GM18909 (cell line): ENCODE results near the gene DHRS3.
"Not testable (repeated sequence)": the region's sequence is repeated elsewhere in the genome, so short reads cannot be mapped to it uniquely, and the experiment has no call there.

Experiments used
- ATAC-seq: cut with Tn5 transposase; IDR thresholded peaks from one replicate; pipeline ENCODE4 v1.9.1; 2021; ENCODE audit warnings: mild to moderate bottlenecking; ENCODE audit not compliant: unreplicated experiment, poor library complexity

The DHRS3 gene

GRCh38 chr1:12542616-12543592 lies 75.1 kb downstream of the DHRS3 start:
- ATAC-seq, result no peak

- ATAC-seq, result no peak
Observed at GRCh38 chr1:12542138-12542465, 75.9 kb downstream of the DHRS3 start.

DNA sequence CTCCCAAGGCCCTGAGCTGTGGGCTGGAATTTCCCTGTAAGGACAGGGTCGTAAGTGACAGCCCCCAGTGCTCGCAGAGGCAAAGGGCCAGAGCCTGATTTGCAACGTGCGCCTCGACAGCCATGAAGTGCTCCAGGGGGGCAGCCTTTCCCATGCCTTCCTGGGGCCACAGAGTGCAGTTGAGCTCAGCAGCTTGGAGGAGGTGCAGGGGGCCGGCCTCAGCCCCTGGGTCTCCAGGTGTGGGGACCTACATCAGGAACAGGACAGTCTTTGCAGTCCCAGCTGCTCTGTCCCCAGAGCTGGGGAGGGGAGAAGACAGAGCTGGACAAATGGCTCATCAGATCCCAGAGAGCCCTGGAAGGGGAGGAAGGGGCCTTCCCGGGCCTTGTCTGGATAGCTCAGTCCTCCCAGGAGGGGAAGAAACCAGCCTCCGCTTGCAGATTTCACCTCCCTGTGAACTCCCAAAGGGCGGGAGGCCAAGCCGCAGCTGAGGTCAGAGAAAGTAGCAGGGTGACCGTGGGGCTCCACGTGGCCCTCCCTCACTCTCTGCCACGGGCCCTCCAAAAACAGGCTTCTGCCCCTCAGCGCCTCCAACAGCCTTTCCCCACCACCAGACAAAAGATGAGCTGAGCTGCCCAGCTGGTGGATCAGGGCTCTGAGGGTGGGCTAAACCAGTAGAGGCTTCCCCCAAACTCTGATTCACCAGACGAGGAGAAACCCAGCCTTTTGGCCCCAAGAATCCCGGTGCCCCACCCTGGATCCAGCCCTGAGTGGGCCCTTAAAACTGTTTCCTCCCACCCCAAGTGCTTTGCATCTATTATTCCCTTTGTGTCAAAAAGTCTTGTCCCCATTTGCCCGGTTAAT lies 76.5 kb downstream of the DHRS3 start:
- ATAC-seq, result no peak

DNA sequence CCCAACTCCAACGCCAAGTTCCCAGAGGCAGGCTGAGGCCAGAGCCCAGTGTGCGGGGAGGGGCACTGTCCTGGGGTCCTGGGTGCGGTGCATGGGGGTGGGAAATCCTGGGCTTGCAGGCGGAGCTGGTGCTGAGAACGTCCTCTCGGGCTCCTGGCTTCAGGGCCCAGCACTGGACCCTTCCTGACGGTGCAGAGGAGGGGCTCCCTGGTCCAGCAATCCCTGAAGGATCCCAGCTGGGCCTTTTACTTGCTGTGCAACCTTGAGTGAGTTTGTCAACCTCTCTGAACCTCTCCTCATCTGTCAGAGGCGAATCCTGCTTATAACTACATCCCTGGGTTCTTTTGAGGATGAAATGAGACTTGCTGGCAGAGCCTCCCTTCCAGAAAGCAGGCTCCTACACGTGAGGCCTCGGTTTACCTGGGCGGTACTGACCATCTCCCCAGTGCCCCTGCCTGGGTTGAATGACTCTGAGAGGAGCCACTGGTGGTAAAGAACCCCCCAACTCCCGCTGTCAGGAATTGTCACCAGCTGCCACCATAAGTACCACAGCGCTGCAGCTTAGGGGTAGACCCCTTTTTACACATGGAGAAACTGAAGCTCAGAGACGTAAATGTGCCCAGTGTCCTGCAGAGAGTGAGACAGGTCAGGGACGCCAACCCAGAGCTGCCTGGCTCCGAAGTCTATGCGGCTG lies 77.3 kb downstream of the DHRS3 start:
- no peak for ATAC-seq

DNA sequence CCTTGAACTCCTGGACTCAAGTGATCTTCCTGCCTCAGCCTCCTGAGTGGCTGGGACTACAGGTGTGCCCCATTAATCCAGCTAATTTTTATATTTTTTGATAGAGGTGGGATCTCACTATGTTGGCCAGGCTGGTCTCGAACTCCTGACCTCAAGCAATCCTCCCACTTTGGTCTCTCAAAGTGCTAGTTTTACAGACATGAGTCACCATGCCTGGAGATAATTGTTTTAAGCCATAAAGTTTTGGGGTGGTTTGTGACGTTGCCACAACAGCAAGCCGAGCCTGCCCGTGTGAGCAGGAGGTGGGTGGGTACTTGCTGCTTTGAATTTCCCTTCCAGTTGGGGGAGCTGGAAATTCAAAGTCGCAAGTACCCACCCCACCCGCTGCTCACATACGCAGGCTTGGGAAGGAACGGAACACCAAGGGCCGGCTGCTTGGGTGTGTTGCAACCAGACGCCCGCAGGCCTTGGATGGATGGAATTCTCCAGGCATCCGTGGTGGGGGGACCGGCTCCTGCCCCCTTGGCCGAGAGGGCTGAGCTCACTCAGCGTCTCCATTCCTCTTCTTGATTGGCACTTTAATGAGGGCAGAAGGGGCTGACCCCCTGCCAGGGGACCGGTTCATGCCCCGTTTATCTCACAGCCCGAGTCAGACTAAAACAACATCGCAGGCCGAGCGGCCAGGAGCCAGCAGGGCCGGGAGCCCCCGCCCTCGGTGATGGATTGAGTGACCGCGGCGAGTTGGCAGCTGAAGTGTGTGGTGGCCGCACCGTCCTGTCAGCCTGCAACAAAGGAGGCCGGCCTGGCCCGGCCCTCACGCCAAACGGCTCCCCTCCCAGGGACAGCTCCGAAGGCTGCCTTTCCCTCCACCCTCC lies 78.1 kb downstream of the DHRS3 start:
- no peak for ATAC-seq

GRCh38 chr1:12539320-12539704 lies 78.7 kb downstream of the DHRS3 start:
- ATAC-seq, result no peak

- ATAC-seq, result not testable (repeated sequence)
Observed at GRCh38 chr1:12538536-12538935, 79.5 kb downstream of the DHRS3 start.

- ATAC-seq, result no peak
Observed at GRCh38 chr1:12537906-12538461, 80.0 kb downstream of the DHRS3 start.

- ATAC-seq, result no peak
Observed at GRCh38 chr1:12537294-12537693, 80.7 kb downstream of the DHRS3 start.

- ATAC-seq, result no peak
Observed at GRCh38 chr1:12536023-12536639, 81.9 kb downstream of the DHRS3 start.

GRCh38 chr1:12532405-12533315 lies 85.3 kb downstream of the DHRS3 start:
- no peak for ATAC-seq

GRCh38 chr1:12531179-12531499 lies 86.9 kb downstream of the DHRS3 start:
- ATAC-seq, result no peak

- no peak for ATAC-seq
Observed at GRCh38 chr1:12530462-12531178, 87.4 kb downstream of the DHRS3 start.

- ATAC-seq, result no peak
Observed at GRCh38 chr1:12529640-12530174, 88.3 kb downstream of the DHRS3 start.

- no peak for ATAC-seq
Observed at GRCh38 chr1:12528021-12528852, 89.8 kb downstream of the DHRS3 start.

DNA sequence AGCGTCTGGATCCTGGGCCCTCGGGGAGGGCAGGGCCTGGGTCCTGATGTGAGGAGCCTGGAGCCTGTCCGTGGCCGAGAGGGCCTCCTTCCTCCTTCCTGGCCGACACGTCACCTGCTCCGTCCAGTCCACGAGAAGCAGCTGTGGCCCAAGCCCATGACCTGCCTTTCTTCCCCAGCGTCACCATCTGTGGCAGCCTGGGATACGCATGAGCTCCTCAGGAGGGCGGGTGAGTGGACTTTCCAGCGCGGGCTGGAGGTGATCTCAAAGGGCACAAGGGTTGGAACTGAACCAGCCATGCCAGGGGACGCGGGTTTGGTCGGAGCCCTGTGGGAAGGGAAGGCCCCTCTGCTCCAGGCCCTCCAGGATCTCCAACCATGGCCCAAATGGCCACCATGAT lies 90.4 kb downstream of the DHRS3 start:
- no peak for ATAC-seq
